ENCODE measurements around the gene LORICRIN.

DNA sequence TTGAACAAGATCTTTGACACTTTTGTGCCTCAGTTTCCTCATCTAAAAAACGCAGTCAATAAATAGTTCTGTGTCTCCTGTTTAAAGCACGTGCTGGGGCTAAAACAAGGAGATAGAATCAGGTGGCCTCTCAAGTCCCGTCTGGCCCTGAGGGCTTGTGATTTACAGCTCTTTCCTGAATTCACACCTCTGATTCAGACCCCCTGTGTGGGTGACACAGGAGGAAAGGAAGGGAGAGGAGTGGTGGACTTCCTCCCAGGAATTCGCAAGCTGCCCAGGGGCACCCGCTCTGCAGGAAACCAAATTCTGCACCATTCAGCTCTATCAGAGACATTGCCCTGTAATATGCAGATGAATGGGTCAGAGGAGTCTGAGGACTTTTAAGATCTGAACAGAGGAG is 47.3 kb upstream of the LORICRIN start:
- TF ChIP-seq, protein P1, sequence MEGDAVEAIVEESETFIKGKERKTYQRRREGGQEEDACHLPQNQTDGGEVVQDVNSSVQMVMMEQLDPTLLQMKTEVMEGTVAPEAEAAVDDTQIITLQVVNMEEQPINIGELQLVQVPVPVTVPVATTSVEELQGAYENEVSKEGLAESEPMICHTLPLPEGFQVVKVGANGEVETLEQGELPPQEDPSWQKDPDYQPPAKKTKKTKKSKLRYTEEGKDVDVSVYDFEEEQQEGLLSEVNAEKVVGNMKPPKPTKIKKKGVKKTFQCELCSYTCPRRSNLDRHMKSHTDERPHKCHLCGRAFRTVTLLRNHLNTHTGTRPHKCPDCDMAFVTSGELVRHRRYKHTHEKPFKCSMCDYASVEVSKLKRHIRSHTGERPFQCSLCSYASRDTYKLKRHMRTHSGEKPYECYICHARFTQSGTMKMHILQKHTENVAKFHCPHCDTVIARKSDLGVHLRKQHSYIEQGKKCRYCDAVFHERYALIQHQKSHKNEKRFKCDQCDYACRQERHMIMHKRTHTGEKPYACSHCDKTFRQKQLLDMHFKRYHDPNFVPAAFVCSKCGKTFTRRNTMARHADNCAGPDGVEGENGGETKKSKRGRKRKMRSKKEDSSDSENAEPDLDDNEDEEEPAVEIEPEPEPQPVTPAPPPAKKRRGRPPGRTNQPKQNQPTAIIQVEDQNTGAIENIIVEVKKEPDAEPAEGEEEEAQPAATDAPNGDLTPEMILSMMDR (conservative IDR thresholded peaks at IDR 0.05) = no peak
- no peak for TF ChIP-seq EZH2 (IDR thresholded peaks at IDR 0.05; ENCODE audit: low read depth)
